GM19193 (cell line): Measurements from ENCODE around the gene PRKN.

ENCODE experiments used
- POLR2A ChIP-seq: IDR thresholded peaks from 4 replicates; pipeline ENCODE4 v1.6.1; 2011; ENCODE audit not compliant: insufficient read depth, insufficient read length; ENCODE audit errors: extremely low read depth

PRKN gene

DNA sequence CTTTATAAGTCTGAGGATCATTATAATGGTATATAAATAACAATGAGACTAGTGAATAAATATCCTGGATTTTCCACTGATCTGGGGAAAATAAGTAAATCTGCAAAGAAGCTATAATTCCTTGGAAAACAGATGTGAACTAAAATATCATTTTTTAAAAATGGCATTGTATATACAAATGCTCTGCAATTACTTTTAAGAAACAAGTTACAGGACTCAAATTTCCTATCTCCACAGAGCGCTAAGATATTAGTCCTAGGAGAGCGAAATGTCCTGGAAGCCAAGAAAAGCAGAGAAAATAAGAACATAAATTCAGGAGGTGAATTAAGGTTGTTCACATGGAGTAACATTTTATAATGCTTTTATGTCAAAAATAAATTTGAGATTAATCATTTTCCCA lies 61.3 kb downstream of the PRKN start:
- no peak for TF ChIP-seq POLR2A

DNA sequence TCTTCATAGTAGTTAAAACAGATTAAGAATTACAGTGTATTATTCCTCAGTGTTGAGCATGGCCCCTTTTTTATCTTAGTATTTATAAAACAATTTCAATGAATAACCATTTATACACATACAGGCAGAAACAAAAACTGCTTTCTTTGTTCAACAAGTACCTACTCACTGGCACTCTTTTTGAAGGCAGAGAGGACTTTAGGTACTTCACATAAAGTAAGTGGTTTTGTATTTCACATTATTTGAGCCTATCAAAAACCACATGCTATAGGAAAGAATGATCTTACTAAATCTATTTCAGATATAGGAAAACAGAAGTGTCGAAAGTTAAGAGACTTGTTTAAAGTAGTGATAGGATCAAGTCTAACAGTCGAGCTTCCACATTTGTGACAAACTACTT lies 73.8 kb downstream of the PRKN start:
- TF ChIP-seq POLR2A = no peak

- no peak for TF ChIP-seq POLR2A
These were observed 76.1 kb downstream of the PRKN start for GRCh38 chr6:162651505-162651904.

GRCh38 chr6:162649271-162649670 lies 78.3 kb downstream of the PRKN start:
- TF ChIP-seq POLR2A = no peak

- TF ChIP-seq POLR2A = no peak
These were observed 83.4 kb downstream of the PRKN start for GRCh38 chr6:162644153-162644552.

- no peak for TF ChIP-seq POLR2A
These were observed 86.8 kb downstream of the PRKN start for GRCh38 chr6:162640756-162641155.

GRCh38 chr6:162639951-162640350 lies 87.6 kb downstream of the PRKN start:
- no peak for TF ChIP-seq POLR2A

DNA sequence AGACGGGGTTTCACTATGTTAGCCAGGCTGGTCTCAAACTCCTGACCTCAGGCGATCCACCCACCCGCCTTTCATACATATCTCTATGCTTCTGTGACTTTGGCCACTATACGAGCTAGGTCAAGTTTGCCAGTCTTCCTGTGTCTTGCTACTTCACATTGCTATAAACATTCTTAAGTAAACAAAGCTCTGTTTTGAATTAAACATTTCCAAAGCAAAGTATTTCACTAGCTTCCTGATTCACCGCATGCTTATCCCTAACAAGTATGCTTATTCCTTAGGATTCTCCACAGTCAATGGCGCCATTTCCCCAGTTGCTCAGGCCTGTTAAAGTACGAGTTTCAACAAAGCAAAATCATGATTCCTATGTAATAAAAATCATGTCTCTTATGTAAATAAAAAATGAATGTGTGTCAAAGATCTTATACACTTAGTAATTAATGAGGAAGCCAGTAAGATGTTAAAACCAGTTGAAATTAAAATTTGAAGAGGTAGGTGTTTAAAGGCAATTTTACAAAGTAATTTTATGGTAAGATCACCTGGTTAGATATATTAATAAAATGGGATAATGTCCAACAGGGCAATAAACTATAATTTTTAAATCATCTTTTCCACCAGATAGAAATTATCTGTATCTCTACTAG lies 88.5 kb downstream of the PRKN start:
- TF ChIP-seq POLR2A = no peak

GRCh38 chr6:162637317-162637716 lies 90.2 kb downstream of the PRKN start:
- TF ChIP-seq POLR2A = no peak

GRCh38 chr6:162636167-162636566 lies 91.4 kb downstream of the PRKN start:
- no peak for TF ChIP-seq POLR2A

DNA sequence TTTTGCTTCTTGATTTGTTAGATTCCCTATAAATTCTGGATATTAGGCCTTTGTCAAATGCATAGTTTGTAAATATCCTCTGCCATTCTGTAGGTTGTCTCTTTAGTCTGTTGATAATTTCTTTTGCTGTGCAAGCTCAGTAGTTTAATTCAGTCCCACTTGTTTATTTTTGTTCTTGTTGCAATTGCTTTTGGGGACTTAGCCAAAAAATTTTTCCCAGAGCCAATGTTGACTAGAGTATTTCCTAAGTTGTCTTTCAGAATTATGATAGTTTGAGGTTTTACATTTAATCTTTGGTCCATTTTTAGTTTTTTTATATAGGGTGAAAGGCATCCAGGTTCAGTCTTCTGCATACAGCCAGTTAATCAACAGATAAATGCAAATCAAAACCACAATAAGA lies 96.0 kb downstream of the PRKN start:
- no peak for TF ChIP-seq POLR2A

GRCh38 chr6:162630069-162630468 lies 97.5 kb downstream of the PRKN start:
- no peak for TF ChIP-seq POLR2A

- no peak for TF ChIP-seq POLR2A
These were observed 99.7 kb downstream of the PRKN start for GRCh38 chr6:162627825-162628224.

GRCh38 chr6:162627362-162627761 lies 100.2 kb downstream of the PRKN start:
- TF ChIP-seq POLR2A = no peak

GRCh38 chr6:162626869-162627268 lies 100.7 kb downstream of the PRKN start:
- TF ChIP-seq POLR2A = no peak

GRCh38 chr6:162625846-162626540 lies 101.6 kb downstream of the PRKN start:
- no peak for TF ChIP-seq POLR2A
